IMR-90 (cell line): ENCODE data around the gene WDFY2.

ENCODE experiments used
- BHLHE40 ChIP-seq: fragments of 150-350 bp; IDR thresholded peaks from 2 replicates; pipeline ENCODE4 v1.6.1; 2016; ENCODE audit warnings: mild to moderate bottlenecking, low read depth, low read length
- CEBPB ChIP-seq: IDR thresholded peaks from 2 replicates; pipeline ENCODE4 v1.6.1; 2012; ENCODE audit warnings: low read depth, low read length, improper control_type of control experiment
- CHD1 ChIP-seq: IDR thresholded peaks from 2 replicates; pipeline ENCODE4 v1.6.1; 2012; ENCODE audit warnings: low read depth, low read length, improper control_type of control experiment
- MAFK ChIP-seq: IDR thresholded peaks from 2 replicates; pipeline ENCODE4 v1.6.1; 2012; ENCODE audit warnings: low read depth, low read length, improper control_type of control experiment
- MAZ ChIP-seq: IDR thresholded peaks from 2 replicates; pipeline ENCODE4 v1.6.1; 2012; ENCODE audit warnings: low read depth, mild to moderate bottlenecking, low read length, improper control_type of control experiment, moderate library complexity, borderline replicate concordance
- MXI1 ChIP-seq: IDR thresholded peaks from 2 replicates; pipeline ENCODE4 v1.6.1; 2012; ENCODE audit warnings: low read depth, mild to moderate bottlenecking, low read length, moderate library complexity, borderline replicate concordance
- NFE2L2 ChIP-seq: fragments of 150-350 bp; IDR thresholded peaks from 2 replicates; pipeline ENCODE4 v1.6.1; 2016; ENCODE audit warnings: low read depth, mild to moderate bottlenecking, low read length
- POLR2A ChIP-seq: IDR thresholded peaks from 2 replicates; pipeline ENCODE4 v1.6.1; 2012; ENCODE audit warnings: mild to moderate bottlenecking, low read depth, low read length
- RAD21 ChIP-seq: IDR thresholded peaks from 2 replicates; pipeline ENCODE4 v1.6.1; 2012; ENCODE audit warnings: low read length, improper control_type of control experiment
- RCOR1 ChIP-seq: IDR thresholded peaks from 2 replicates; pipeline ENCODE4 v1.6.1; 2012; ENCODE audit warnings: mild to moderate bottlenecking, low read length, improper control_type of control experiment; ENCODE audit not compliant: insufficient replicate concordance
- RFX5 ChIP-seq: IDR thresholded peaks from 2 replicates; pipeline ENCODE4 v1.8.0; 2012; ENCODE audit warnings: low read depth, mild to moderate bottlenecking, low read length, moderate library complexity
- TF ChIP-seq, protein P1 (sequence below): conservative IDR thresholded peaks from 2 replicates; pipeline ENCODE4 v1.5.1; 2012; ENCODE audit warnings: mild to moderate bottlenecking, low read depth, low read length, improper control_type of control experiment
- TF ChIP-seq, protein P2 (sequence below): fragments of 150-350 bp; IDR thresholded peaks from 2 replicates; pipeline ENCODE4 v1.6.1; 2017; ENCODE audit warnings: mild to moderate bottlenecking, antibody characterized with exemption, low read length, low read depth
- TF ChIP-seq, protein P3 (sequence below): fragments of 150-350 bp; IDR thresholded peaks from 2 replicates; pipeline ENCODE4 v1.6.1; 2016; ENCODE audit warnings: low read depth, mild to moderate bottlenecking, low read length, moderate library complexity, borderline replicate concordance

DNA sequence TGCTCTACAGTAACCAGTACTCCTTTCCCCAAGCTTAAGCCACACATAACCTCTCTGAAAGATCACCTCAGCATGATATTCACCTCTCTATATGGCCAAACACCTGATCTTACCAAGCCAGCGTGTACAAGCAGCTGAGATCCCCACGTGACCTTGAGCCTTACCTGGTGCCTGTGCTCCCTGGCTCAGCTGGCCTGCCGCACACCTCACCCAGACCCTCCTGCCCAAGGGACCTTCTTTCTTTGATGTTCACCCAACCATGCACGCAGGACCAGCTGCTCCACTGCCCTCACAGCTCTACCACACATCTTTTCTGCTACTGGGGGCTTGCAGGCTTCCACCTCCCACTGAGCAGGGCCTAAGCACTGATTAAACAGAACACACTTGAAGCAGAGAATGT is 210.7 kb downstream of the WDFY2 start:
- TF ChIP-seq RAD21: no peak
- TF ChIP-seq, protein P1, sequence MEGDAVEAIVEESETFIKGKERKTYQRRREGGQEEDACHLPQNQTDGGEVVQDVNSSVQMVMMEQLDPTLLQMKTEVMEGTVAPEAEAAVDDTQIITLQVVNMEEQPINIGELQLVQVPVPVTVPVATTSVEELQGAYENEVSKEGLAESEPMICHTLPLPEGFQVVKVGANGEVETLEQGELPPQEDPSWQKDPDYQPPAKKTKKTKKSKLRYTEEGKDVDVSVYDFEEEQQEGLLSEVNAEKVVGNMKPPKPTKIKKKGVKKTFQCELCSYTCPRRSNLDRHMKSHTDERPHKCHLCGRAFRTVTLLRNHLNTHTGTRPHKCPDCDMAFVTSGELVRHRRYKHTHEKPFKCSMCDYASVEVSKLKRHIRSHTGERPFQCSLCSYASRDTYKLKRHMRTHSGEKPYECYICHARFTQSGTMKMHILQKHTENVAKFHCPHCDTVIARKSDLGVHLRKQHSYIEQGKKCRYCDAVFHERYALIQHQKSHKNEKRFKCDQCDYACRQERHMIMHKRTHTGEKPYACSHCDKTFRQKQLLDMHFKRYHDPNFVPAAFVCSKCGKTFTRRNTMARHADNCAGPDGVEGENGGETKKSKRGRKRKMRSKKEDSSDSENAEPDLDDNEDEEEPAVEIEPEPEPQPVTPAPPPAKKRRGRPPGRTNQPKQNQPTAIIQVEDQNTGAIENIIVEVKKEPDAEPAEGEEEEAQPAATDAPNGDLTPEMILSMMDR: no peak
- TF ChIP-seq POLR2A: no peak
- no peak for TF ChIP-seq RCOR1
- no peak for TF ChIP-seq RFX5
- TF ChIP-seq CEBPB: no peak
- no peak for TF ChIP-seq CHD1
- no peak for TF ChIP-seq MAFK
- TF ChIP-seq, protein P2, sequence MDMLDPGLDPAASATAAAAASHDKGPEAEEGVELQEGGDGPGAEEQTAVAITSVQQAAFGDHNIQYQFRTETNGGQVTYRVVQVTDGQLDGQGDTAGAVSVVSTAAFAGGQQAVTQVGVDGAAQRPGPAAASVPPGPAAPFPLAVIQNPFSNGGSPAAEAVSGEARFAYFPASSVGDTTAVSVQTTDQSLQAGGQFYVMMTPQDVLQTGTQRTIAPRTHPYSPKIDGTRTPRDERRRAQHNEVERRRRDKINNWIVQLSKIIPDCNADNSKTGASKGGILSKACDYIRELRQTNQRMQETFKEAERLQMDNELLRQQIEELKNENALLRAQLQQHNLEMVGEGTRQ: no peak
- TF ChIP-seq, protein P3, sequence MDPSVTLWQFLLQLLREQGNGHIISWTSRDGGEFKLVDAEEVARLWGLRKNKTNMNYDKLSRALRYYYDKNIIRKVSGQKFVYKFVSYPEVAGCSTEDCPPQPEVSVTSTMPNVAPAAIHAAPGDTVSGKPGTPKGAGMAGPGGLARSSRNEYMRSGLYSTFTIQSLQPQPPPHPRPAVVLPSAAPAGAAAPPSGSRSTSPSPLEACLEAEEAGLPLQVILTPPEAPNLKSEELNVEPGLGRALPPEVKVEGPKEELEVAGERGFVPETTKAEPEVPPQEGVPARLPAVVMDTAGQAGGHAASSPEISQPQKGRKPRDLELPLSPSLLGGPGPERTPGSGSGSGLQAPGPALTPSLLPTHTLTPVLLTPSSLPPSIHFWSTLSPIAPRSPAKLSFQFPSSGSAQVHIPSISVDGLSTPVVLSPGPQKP: no peak
- no peak for TF ChIP-seq MAZ
- TF ChIP-seq MXI1: no peak
- TF ChIP-seq BHLHE40: no peak
- TF ChIP-seq NFE2L2: no peak
